Neural cell (in vitro differentiated cells): ENCODE measurements around the gene PRTFDC1. TPM values are rescaled to one million over a fixed set of nuclear protein-coding genes. Genes with fewer than 3 reads are reported as not detected.

ENCODE experiments used
- H2AFZ ChIP-seq: fragments of 200-600, 300-800 bp; sonication (generic), shearing (Covaris generic); 2 replicates; pipeline ENCODE4 v1.6.0; 2014; ENCODE audit warnings: low read depth, mild to moderate bottlenecking, antibody characterized with exemption, low read length, moderate library complexity
- H3F3A ChIP-seq: fragments of 200-600 bp; shearing (Covaris generic); 2 replicates; pipeline ENCODE4 v1.6.1; 2016; ENCODE audit warnings: mild to moderate bottlenecking, moderate library complexity, mixed read lengths, antibody characterized with exemption, low read length; ENCODE audit not compliant: insufficient read depth, poor library complexity, severe bottlenecking
- H3K27ac ChIP-seq: fragments of 200-600, 300-800 bp; sonication (generic), shearing (Covaris generic); 2 replicates; pipeline ENCODE4 v1.5.1; 2014; ENCODE audit warnings: mild to moderate bottlenecking, low read length, moderate library complexity
- H3K27me3 ChIP-seq: fragments of 300-800, 200-600 bp; sonication (generic), shearing (Covaris generic); 2 replicates; pipeline ENCODE4 v1.6.0; 2014; ENCODE audit warnings: mild to moderate bottlenecking, low read depth, low read length, moderate library complexity; ENCODE audit not compliant: insufficient read depth
- H3K36me3 ChIP-seq: fragments of 300-800, 200-600 bp; sonication (generic), shearing (Covaris generic); 2 replicates; pipeline ENCODE4 v1.5.1; 2014; ENCODE audit warnings: mild to moderate bottlenecking, antibody characterized with exemption, low read length, moderate library complexity; ENCODE audit not compliant: insufficient read depth
- H3K4me2 ChIP-seq: fragments of 300-800, 200-600 bp; sonication (generic), shearing (Covaris generic); 2 replicates; pipeline ENCODE4 v1.6.0; 2014; ENCODE audit warnings: mild to moderate bottlenecking, low read length
- H3K4me3 ChIP-seq: fragments of 300-800, 200-600 bp; sonication (generic), shearing (Covaris generic); 2 replicates; pipeline ENCODE4 v1.5.1; 2014; ENCODE audit warnings: mild to moderate bottlenecking, low read length, moderate library complexity
- H3K79me2 ChIP-seq: fragments of 200-600 bp; shearing (Covaris generic); replicated peaks from 2 replicates; pipeline ENCODE4 v1.6.0; 2014; ENCODE audit warnings: mild to moderate bottlenecking, low read length, moderate library complexity; ENCODE audit not compliant: insufficient read depth
- H3K9ac ChIP-seq: fragments of 300-800, 200-600 bp; sonication (generic), shearing (Covaris generic); 2 replicates; pipeline ENCODE4 v1.6.1; 2016; ENCODE audit warnings: mild to moderate bottlenecking, low read length, mixed read lengths
- H3K9me2 ChIP-seq: fragments of 200-600 bp; shearing (Covaris generic); 2 replicates; pipeline ENCODE4 v1.6.1; 2016; ENCODE audit warnings: mild to moderate bottlenecking, low read length, mixed read lengths; ENCODE audit not compliant: insufficient read depth
- H3K9me3 ChIP-seq: fragments of 200-600, 300-800 bp; sonication (generic), shearing (Covaris generic); 2 replicates; pipeline ENCODE4 v1.6.1; 2016; ENCODE audit warnings: mild to moderate bottlenecking, mixed run types, low read length, moderate library complexity, mixed read lengths
- H4K20me1 ChIP-seq: fragments of 200-600 bp; shearing (Covaris generic); 2 replicates; pipeline ENCODE4 v1.6.1; 2016; ENCODE audit warnings: mild to moderate bottlenecking, mixed run types; ENCODE audit not compliant: insufficient read depth
- CTCF ChIP-seq: fragments of 450-650 bp; IDR thresholded peaks from 2 replicates; pipeline ENCODE4 v1.5.1; 2014; ENCODE audit warnings: antibody characterized with exemption, mild to moderate bottlenecking, moderate library complexity; ENCODE audit not compliant: poor library complexity, severe bottlenecking
- EP300 ChIP-seq: fragments of 450-650 bp; conservative IDR thresholded peaks from 2 replicates; pipeline ENCODE4 v1.6.1; 2014; ENCODE audit warnings: antibody characterized with exemption, mild to moderate bottlenecking, moderate library complexity; ENCODE audit not compliant: poor library complexity, severe bottlenecking
- EZH2 ChIP-seq: fragments of 200-600, 300-800 bp; shearing (Covaris generic), sonication (generic); IDR thresholded peaks from 2 replicates; pipeline ENCODE4 v1.6.1; 2014; ENCODE audit warnings: antibody characterized with exemption, low read length, borderline replicate concordance, mild to moderate bottlenecking; ENCODE audit not compliant: insufficient read depth, poor library complexity, severe bottlenecking
- MXI1 ChIP-seq: fragments of 450-650 bp; conservative IDR thresholded peaks from 2 replicates; pipeline ENCODE4 v1.6.1; 2014; ENCODE audit warnings: antibody characterized with exemption, mild to moderate bottlenecking; ENCODE audit not compliant: poor library complexity, severe bottlenecking
- POLR2AphosphoS5 ChIP-seq: IDR thresholded peaks from 2 replicates; pipeline ENCODE4 v1.6.1; 2012
- RAD21 ChIP-seq: fragments of 450-650 bp; conservative IDR thresholded peaks from 2 replicates; pipeline ENCODE4 v1.6.1; 2014; ENCODE audit warnings: antibody characterized with exemption, mild to moderate bottlenecking, moderate library complexity
- REST ChIP-seq: IDR thresholded peaks from 2 replicates; pipeline ENCODE4 v1.6.1; 2012; ENCODE audit warnings: borderline replicate concordance
- SMC3 ChIP-seq: fragments of 450-650 bp; conservative IDR thresholded peaks from 2 replicates; pipeline ENCODE4 v1.6.1; 2014; ENCODE audit warnings: antibody characterized with exemption, mild to moderate bottlenecking, moderate library complexity; ENCODE audit not compliant: poor library complexity
- TAF1 ChIP-seq: IDR thresholded peaks from 2 replicates; pipeline ENCODE4 v1.6.1; 2012; ENCODE audit warnings: low read depth
- polyA plus RNA-seq: library from polyadenylated mRNA; depleted of rRNA; stranded (reverse); fragments of >200 nt; gene quantifications from 2 replicates; pipeline ENCODE4 v1.2.3, GENCODE V29; 2014

PRTFDC1 gene
- polyA plus RNA-seq, 1 donor from 2014 or later: 3.4 TPM

GRCh38 chr10:24902400-24902728 is 50.0 kb downstream of the PRTFDC1 start:
- Histone ChIP-seq H3K9ac (no peak overlapping the region), H3K27ac (no peak overlapping the region), H3K4me2 (no peak overlapping the region), H4K20me1 (no peaks in the 10 kb centered on the region), H3K36me3 (no peaks in the 10 kb centered on the region), H3K4me3 (no peak overlapping the region), H3K79me2 (no peaks in the 10 kb centered on the region), H3K9me3 (no peaks in the 10 kb centered on the region), H2AFZ (no peak overlapping the region), H3K27me3 (no peaks in the 10 kb centered on the region), H3K9me2 (no peaks in the 10 kb centered on the region), H3F3A (no peaks in the 10 kb centered on the region)
- no peak for TF ChIP-seq CTCF
- no peak for TF ChIP-seq EP300
- TF ChIP-seq RAD21: no peak
- no peak for TF ChIP-seq MXI1
- TF ChIP-seq TAF1: no peak
- no peak for TF ChIP-seq POLR2AphosphoS5
- no peak for TF ChIP-seq EZH2
- TF ChIP-seq SMC3: no peak
- no peak for TF ChIP-seq REST

GRCh38 chr10:24901686-24902399 is 50.6 kb downstream of the PRTFDC1 start:
- H3K4me2 ChIP-seq: no peak overlapping the region
- H4K20me1 ChIP-seq: no peaks in the 10 kb centered on the region
- TF ChIP-seq REST: no peak
- H2AFZ ChIP-seq: no peak overlapping the region
- H3K27me3 ChIP-seq: no peaks in the 10 kb centered on the region
- no peak overlapping the region for H3K9ac ChIP-seq
- H3F3A ChIP-seq: no peaks in the 10 kb centered on the region
- no peaks in the 10 kb centered on the region for H3K36me3 ChIP-seq
- H3K9me3 ChIP-seq: no peaks in the 10 kb centered on the region
- no peak overlapping the region for H3K27ac ChIP-seq
- H3K9me2 ChIP-seq: no peaks in the 10 kb centered on the region
- H3K4me3 ChIP-seq: no peak overlapping the region
- H3K79me2 ChIP-seq: no peaks in the 10 kb centered on the region
